OCI-LY1 (cell line): Measurements from ENCODE around the gene C19orf44.

Experiments used
- CTCF ChIP-seq: fragments of 200-600 bp; sonication (generic), shearing (Covaris generic); IDR thresholded peaks from 2 replicates; pipeline ENCODE4 v1.5.1; 2017; ENCODE audit warnings: mild to moderate bottlenecking, antibody characterized with exemption, low read length, moderate library complexity, mixed read lengths
- EZH2 ChIP-seq: fragments of 200-600 bp; sonication (generic), shearing (Covaris generic); IDR thresholded peaks from 2 replicates; pipeline ENCODE4 v1.8.0; 2017; ENCODE audit warnings: borderline replicate concordance, mixed run types, mild to moderate bottlenecking, antibody characterized with exemption, low read length, moderate library complexity, mixed read lengths

GRCh38 chr19:16496613-16496983 is 404 bp downstream of the C19orf44 start:
- TF ChIP-seq CTCF = no peak
- TF ChIP-seq EZH2 = no peak
